B cell (primary cell): Measurements from ENCODE around the gene TRPM2. TPM values are rescaled to one million over a fixed set of nuclear protein-coding genes. Genes with fewer than 3 reads are reported as not detected.

Source experiments
- ATAC-seq: fragments of 200-7000 bp; cut with Tn5 transposase; one replicate; pipeline ENCODE4 v1.10.0; 2021; ENCODE audit warnings: low read depth, mild to moderate bottlenecking, moderate number of reproducible peaks, moderate library complexity
- CTCF ChIA-PET: fragments of 350-600 bp; sonication (Branson Sonifier 250); formaldehyde crosslinking; loops from one replicate; lab custom pipeline; 2021; ENCODE audit warnings: antibody characterized with exemption, inconsistent platforms; lab: Charles Lee
- POLR2A ChIA-PET: fragments of 350-600 bp; sonication (Branson Sonifier 250); formaldehyde crosslinking; loops from one replicate; lab custom pipeline; 2021; ENCODE audit warnings: antibody characterized with exemption; lab: Charles Lee
- DNase-seq: peaks from one replicate; pipeline ENCODE4 v3.0.0; 2013
- H2AFZ ChIP-seq: 2 replicates; pipeline ENCODE4 v1.6.1; 2012; ENCODE audit warnings: mild to moderate bottlenecking, low read depth, low read length; ENCODE audit not compliant: insufficient read depth, poor library complexity, severe bottlenecking
- H3K27ac ChIP-seq, 2 donors: 1 replicate in 1 of 2; 2 replicates in 1 of 2; pipeline ENCODE4 v1.5.1; 2012 to 2013; ENCODE audit warnings: low read length in 2 of 2, mild to moderate bottlenecking in 2 of 2, moderate library complexity in 1 of 2
- H3K27me3 ChIP-seq, 4 experiments: fragments of 200-600 bp in 1 of 4; sonication (generic) in 1 of 4; replicated peaks in 1 of 4; 1 replicate in 2 of 4; 2 replicates in 2 of 4; pipeline versions ENCODE4 v1.6.1 to v1.7.0; 2013 to 2016; ENCODE audit warnings: low read length in 3 of 4, mild to moderate bottlenecking in 2 of 4, mixed read lengths in 1 of 4, moderate library complexity in 1 of 4; ENCODE audit not compliant: insufficient read depth in 4 of 4, control insufficient read depth in 3 of 4; ENCODE audit errors: control extremely low read depth in 1 of 4
- H3K36me3 ChIP-seq, 2 experiments: replicated peaks in 1 of 2; 1 replicate in 1 of 2; 2 replicates in 1 of 2; pipeline versions ENCODE4 v1.6.1 to v1.7.1; 2013; ENCODE audit warnings: low read length in 1 of 2; ENCODE audit not compliant: insufficient read depth in 2 of 2, control insufficient read depth in 1 of 2; ENCODE audit errors: control extremely low read depth in 1 of 2, extremely low read depth in 1 of 2
- H3K4me1 ChIP-seq, 2 donors: fragments of 200-600 bp in 1 of 2; sonication (generic) in 1 of 2; 1 replicate in 1 of 2; 2 replicates in 1 of 2; pipeline versions ENCODE4 v1.5.1 to v1.6.1; 2013 to 2017; ENCODE audit warnings: low read length in 2 of 2; ENCODE audit not compliant: control insufficient read depth in 2 of 2, insufficient read depth in 2 of 2
- H3K4me2 ChIP-seq: replicated peaks from 2 replicates; pipeline ENCODE3; 2012; ENCODE audit warnings: mild to moderate bottlenecking, low read depth, low read length; ENCODE audit not compliant: poor library complexity, severe bottlenecking
- H3K4me3 ChIP-seq, 5 experiments: fragments of 200-600 bp in 1 of 5; sonication (generic) in 1 of 5; 1 replicate in 3 of 5; 2 replicates in 2 of 5; pipeline versions ENCODE4 v1.5.1 to v1.7.0; 2011 to 2016; ENCODE audit warnings: low read length in 4 of 5, mild to moderate bottlenecking in 4 of 5, low read depth in 2 of 5, control low read depth in 1 of 5, moderate library complexity in 1 of 5; ENCODE audit not compliant: insufficient read depth in 1 of 5; ENCODE audit errors: control extremely low read depth in 1 of 5, extremely low read depth in 1 of 5
- H3K79me2 ChIP-seq: fragments of 200-600 bp; sonication (generic); one replicate; pipeline ENCODE4 v1.6.0; 2016; ENCODE audit warnings: low read length; ENCODE audit not compliant: control insufficient read depth, insufficient read depth
- H3K9ac ChIP-seq: fragments of 200-600 bp; sonication (generic); 2 replicates; pipeline ENCODE4 v1.6.1; 2017; ENCODE audit warnings: mild to moderate bottlenecking, low read length, moderate library complexity
- H3K9me3 ChIP-seq, 3 donors: one replicate each; pipeline versions ENCODE4 v1.6.1 to v1.7.1; 2013; ENCODE audit warnings: low read length in 2 of 3; ENCODE audit not compliant: control insufficient read depth in 2 of 3, insufficient read depth in 1 of 3; ENCODE audit errors: control extremely low read depth in 1 of 3
- H4K20me1 ChIP-seq: 2 replicates; pipeline ENCODE4 v1.6.0; 2012; ENCODE audit warnings: mild to moderate bottlenecking, low read length; ENCODE audit not compliant: insufficient read depth, control insufficient read depth, poor library complexity, severe bottlenecking
- H3K27ac Mint-ChIP-seq: one replicate; pipeline ENCODE4 v1.8.0; 2021; ENCODE audit warnings: mixed read lengths
- H3K27me3 Mint-ChIP-seq: one replicate; pipeline ENCODE4 v1.8.0; 2021; ENCODE audit warnings: mixed read lengths
- H3K4me1 Mint-ChIP-seq: one replicate; pipeline ENCODE4 v1.8.0; 2021; ENCODE audit warnings: mixed read lengths
- H3K4me3 Mint-ChIP-seq: one replicate; pipeline ENCODE4 v1.8.0; 2021; ENCODE audit warnings: mixed read lengths
- H3K9me3 Mint-ChIP-seq: one replicate; pipeline ENCODE4 v1.8.0; 2022; ENCODE audit warnings: mixed read lengths; ENCODE audit not compliant: insufficient read depth
- CTCF ChIP-seq: fragments of 200-600 bp; IDR thresholded peaks from one replicate; pipeline ENCODE4 v1.8.0; 2022; ENCODE audit warnings: antibody characterized with exemption, mild to moderate bottlenecking
- EZH2 ChIP-seq: IDR thresholded peaks from 2 replicates; pipeline ENCODE4 v1.6.1; 2012; ENCODE audit warnings: borderline replicate concordance, low read depth, mild to moderate bottlenecking, moderate library complexity, low read length; ENCODE audit not compliant: insufficient read depth, poor library complexity, severe bottlenecking
- WGBS: methylation state at CpG from one replicate; pipeline ENCODE4 v1.1.5; 2013; ENCODE audit warnings: missing lambda C conversion rate; ENCODE audit not compliant: insufficient coverage; 5-methylcytosine and 5-hydroxymethylcytosine counted together
- intact Hi-C: fragments of 100-400 bp; cut with micrococcal nuclease; formaldehyde crosslinking; loops from one replicate; pipeline ENCODE4 v1.10.0; 2022
- polyA plus RNA-seq: library from polyadenylated mRNA; depleted of rRNA; stranded (reverse); fragments of >200 nt; gene quantifications from 2 replicates; pipeline ENCODE4 v1.2.3, GENCODE V29; 2012
- total RNA-seq, 2 donors: library from RNA; stranded (reverse); fragments of 120-200 nt in 1 of 2; gene quantifications; 1 replicate in 1 of 2; 2 replicates in 1 of 2; pipeline versions ENCODE4 v1.2.3 to v1.2.4, GENCODE V29; 2013 to 2022

The TRPM2 gene
- total and polyA plus RNA-seq, 2 donors (not counting 1 experiment from before 2014, with no cell fraction given), result 1.6 to 8.4 TPM

GRCh38 chr21:44433791-44434567 is 80.6 kb downstream of the TRPM2 start:
- Histone ChIP-seq H3K9me3 (peaks cover 1 to 7% (median 7%) of the 10 kb centered on the region in 3 donors), H3K27me3 (no peaks in the 10 kb centered on the region), H4K20me1 (no peaks in the 10 kb centered on the region), H3K9ac (no peak overlapping the region), H3K79me2 (no peaks in the 10 kb centered on the region), H3K36me3 (peaks cover 0 to 6% of the 10 kb centered on the region in 2 experiments), H3K27ac (no peak overlapping the region), H3K4me1 (no peaks in the 10 kb centered on the region), H2AFZ (no peak overlapping the region), H3K4me3 (no peak overlapping the region), H3K4me2 (no peak overlapping the region)
- peaks cover 5% of the 10 kb centered on the region for H3K9me3 Mint-ChIP-seq
- no peak for ATAC-seq
- 92% methylated on average over 33 of the region's 39 CpGs for WGBS
- TF ChIP-seq EZH2, result no peak
- no peak for TF ChIP-seq CTCF
- POLR2A ChIA-PET, result no interaction called here
- H3K27ac Mint-ChIP-seq, result no peak overlapping the region
- intact Hi-C loops, result no loop called here
- DNase-seq, result no peak
- CTCF ChIA-PET, result no interaction called here
- no peaks in the 10 kb centered on the region for H3K27me3 Mint-ChIP-seq
- no peaks in the 10 kb centered on the region for H3K4me1 Mint-ChIP-seq
- H3K4me3 Mint-ChIP-seq, result no peak overlapping the region

GRCh38 chr21:44434568-44434925 is 81.1 kb downstream of the TRPM2 start:
- CTCF ChIA-PET, result no interaction called here
- TF ChIP-seq EZH2 (no peak), CTCF (no peak)
- Histone ChIP-seq H3K4me1 (no peaks in the 10 kb centered on the region), H3K9me3 (peaks cover under 1 to 7% (median 6%) of the 10 kb centered on the region in 3 donors), H3K9ac (no peak overlapping the region), H3K36me3 (peaks cover 0 to 6% of the 10 kb centered on the region in 2 experiments), H3K27ac (no peak overlapping the region), H3K4me3 (no peak overlapping the region), H4K20me1 (no peaks in the 10 kb centered on the region), H3K4me2 (no peak overlapping the region), H2AFZ (no peak overlapping the region), H3K79me2 (no peaks in the 10 kb centered on the region), H3K27me3 (no peaks in the 10 kb centered on the region)
- intact Hi-C loops, result no loop called here
- Mint-ChIP-seq H3K27me3 (no peaks in the 10 kb centered on the region), H3K4me1 (no peaks in the 10 kb centered on the region), H3K9me3 (peaks cover 5% of the 10 kb centered on the region), H3K27ac (no peak overlapping the region), H3K4me3 (no peak overlapping the region)
- POLR2A ChIA-PET, result no interaction called here
- DNase-seq (no peak), ATAC-seq (no peak)
- 84% methylated on average over 13 of the region's 13 CpGs for WGBS
